ENCODE data around the gene TBC1D3B.
"Not testable (repeated sequence)": the region's sequence is repeated elsewhere in the genome, so short reads cannot be mapped to it uniquely, and the experiment has no call there.

The TBC1D3B gene

DNA sequence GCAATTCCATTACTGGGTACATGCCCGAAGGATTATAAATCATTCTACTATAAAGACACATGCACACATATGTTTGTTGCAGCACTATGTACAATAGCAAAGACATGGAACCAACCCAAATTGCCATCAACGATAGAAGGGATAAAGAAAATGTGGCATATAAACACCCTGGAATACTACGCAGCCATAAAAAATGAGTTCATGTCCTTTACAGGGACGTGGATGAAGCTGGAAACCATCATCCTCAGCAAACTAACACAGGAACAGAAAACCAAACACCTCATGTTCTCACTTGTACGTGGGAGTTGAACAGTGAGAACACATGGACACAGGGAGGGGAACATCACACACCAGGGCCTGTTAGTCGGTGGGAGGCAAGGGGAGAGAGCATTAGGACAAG, 55.3 kb downstream of the TBC1D3B start:
- H3K14ac ChIP-seq (ENCODE audit: low read length); DNase-seq (ENCODE audit: low spot score); H3K79me1 ChIP-seq (ENCODE audit: low read depth, low read length); H2AK5ac ChIP-seq (ENCODE audit: low read depth, low read length); H3K27ac ChIP-seq (replicated peaks; ENCODE audit: low read length); H3K27me3 ChIP-seq (ENCODE audit: control insufficient read depth in 3 of 3, insufficient read depth in 3 of 3, low read depth in 1 of 3, low read length in 3 of 3); H3K4me3 ChIP-seq (ENCODE audit: low read length in 2 of 2); H3K9ac ChIP-seq (ENCODE audit: low read depth, low read length, poor library complexity); H2BK15ac ChIP-seq (ENCODE audit: low read length); H2BK12ac ChIP-seq (ENCODE audit: low read length); H2BK5ac ChIP-seq (ENCODE audit: low read length); H3K18ac ChIP-seq (ENCODE audit: low read length); H2BK120ac ChIP-seq (ENCODE audit: low read depth, low read length); H4K8ac ChIP-seq (ENCODE audit: low read depth, low read length); H3K23ac ChIP-seq (ENCODE audit: low read depth, low read length, poor library complexity); H3K4me1 ChIP-seq (ENCODE audit: control insufficient read depth in 2 of 2, insufficient read depth in 1 of 2, low read depth in 1 of 2, low read length in 2 of 2); H3K4me2 ChIP-seq (ENCODE audit: insufficient read depth, low read length, poor library complexity, severe bottlenecking); H3K4ac ChIP-seq (ENCODE audit: low read length); H4K91ac ChIP-seq (ENCODE audit: low read depth, low read length, poor library complexity); H2AFZ ChIP-seq (ENCODE audit: low read length); H3K36me3 ChIP-seq (replicated peaks in 1 of 2; ENCODE audit: control insufficient read depth in 2 of 2, insufficient read depth in 2 of 2, low read length in 2 of 2): not testable (repeated sequence)
- H3K9me3 ChIP-seq (replicated peaks in 1 of 2; ENCODE audit: control insufficient read depth in 2 of 2, insufficient read depth in 1 of 2, low read depth in 1 of 2, low read length in 2 of 2), result peaks cover 4 to 11% of the 10 kb centered on the region in 2 donors
- no CpG with 5 or more reads among the region's 6 CpGs for WGBS, 2 donors (ENCODE audit: extremely low coverage in 2 of 2, insufficient read length in 2 of 2, insufficient replicate concordance in 1 of 2)

GRCh38 chr17:36120221-36120620, 56.2 kb downstream of the TBC1D3B start:
- Histone ChIP-seq H2BK12ac (ENCODE audit: low read length) (no peak overlapping the region), H3K4ac (ENCODE audit: low read length) (no peak overlapping the region), H4K8ac (ENCODE audit: low read depth, low read length) (no peak overlapping the region), H3K27ac (replicated peaks; ENCODE audit: low read length) (no peak overlapping the region), H3K18ac (ENCODE audit: low read length) (no peak overlapping the region), H3K9me3 (replicated peaks in 1 of 2; ENCODE audit: control insufficient read depth in 2 of 2, insufficient read depth in 1 of 2, low read depth in 1 of 2, low read length in 2 of 2) (peaks cover 2% of the 10 kb centered on the region in 2 donors), H3K4me1 (ENCODE audit: control insufficient read depth in 2 of 2, insufficient read depth in 1 of 2, low read depth in 1 of 2, low read length in 2 of 2) (peaks cover 0 to 7% of the 10 kb centered on the region in 2 donors), H3K23ac (ENCODE audit: low read depth, low read length, poor library complexity) (no peak overlapping the region), H3K4me3 (ENCODE audit: low read length in 2 of 2) (no peak overlapping the region), H3K14ac (ENCODE audit: low read length) (no peak overlapping the region), H2BK15ac (ENCODE audit: low read length) (no peak overlapping the region), H2BK120ac (ENCODE audit: low read depth, low read length) (no peak overlapping the region), H2AFZ (ENCODE audit: low read length) (no peak overlapping the region), H2BK5ac (ENCODE audit: low read length) (no peak overlapping the region), H3K9ac (ENCODE audit: low read depth, low read length, poor library complexity) (no peak overlapping the region), H3K27me3 (ENCODE audit: control insufficient read depth in 3 of 3, insufficient read depth in 3 of 3, low read depth in 1 of 3, low read length in 3 of 3) (no peaks in the 10 kb centered on the region), H2AK5ac (ENCODE audit: low read depth, low read length) (no peak overlapping the region), H4K91ac (ENCODE audit: low read depth, low read length, poor library complexity) (no peak overlapping the region), H3K79me1 (ENCODE audit: low read depth, low read length) (no peaks in the 10 kb centered on the region), H3K36me3 (replicated peaks in 1 of 2; ENCODE audit: control insufficient read depth in 2 of 2, insufficient read depth in 2 of 2, low read length in 2 of 2) (no peaks in the 10 kb centered on the region), H3K4me2 (ENCODE audit: insufficient read depth, low read length, poor library complexity, severe bottlenecking) (no peak overlapping the region)
- no CpG with 5 or more reads among the region's 3 CpGs for WGBS, 2 donors (ENCODE audit: extremely low coverage in 2 of 2, insufficient read length in 2 of 2, insufficient replicate concordance in 1 of 2)
- no peak for DNase-seq (ENCODE audit: low spot score)

DNA sequence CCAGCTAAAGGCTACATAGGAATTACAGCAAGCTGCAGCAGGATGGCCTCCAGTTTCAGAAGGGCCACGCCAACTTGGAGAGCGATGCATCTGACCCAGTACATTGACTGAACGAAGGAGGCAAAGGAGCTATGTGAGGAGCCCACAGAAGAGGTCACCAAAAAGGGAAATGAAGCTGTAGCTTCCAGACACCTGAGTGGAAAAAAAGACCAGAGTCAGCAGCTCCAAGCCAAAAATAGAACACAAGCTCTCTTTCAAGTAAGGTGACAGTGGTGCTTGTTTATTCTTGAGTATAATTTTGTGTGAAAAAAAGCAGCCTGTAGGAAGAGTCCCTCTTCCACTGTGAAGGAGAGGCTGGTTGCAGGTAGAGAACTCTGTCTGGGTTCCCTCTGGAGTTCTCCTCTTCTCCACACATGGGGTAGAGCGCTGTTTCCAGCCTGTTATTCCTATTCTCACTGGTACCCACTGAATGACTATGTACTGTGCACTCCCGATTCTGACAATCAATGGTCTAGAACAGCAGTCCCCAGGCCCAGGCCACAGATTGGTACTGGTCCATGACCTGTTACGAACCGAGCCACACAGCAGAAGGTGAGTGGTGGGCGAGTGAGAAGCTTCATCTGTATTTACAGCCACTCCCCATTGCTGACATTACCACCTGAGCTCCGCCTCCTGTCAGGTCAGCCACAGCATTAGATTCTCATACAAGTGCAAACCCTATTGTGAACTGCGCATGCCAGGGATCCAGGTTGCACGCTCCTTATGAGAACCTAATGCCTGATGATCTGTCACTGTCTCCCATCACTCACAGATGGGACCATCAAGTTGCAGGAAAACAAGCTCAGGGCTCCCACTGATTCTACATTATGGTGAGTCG, 57.7 kb downstream of the TBC1D3B start:
- no peak overlapping the region for H2BK120ac ChIP-seq (ENCODE audit: low read depth, low read length)
- H3K4me2 ChIP-seq (ENCODE audit: insufficient read depth, low read length, poor library complexity, severe bottlenecking), result no peak overlapping the region
- H3K18ac ChIP-seq (ENCODE audit: low read length), result no peak overlapping the region
- no peaks in the 10 kb centered on the region for H3K9me3 ChIP-seq (replicated peaks in 1 of 2; ENCODE audit: control insufficient read depth in 2 of 2, insufficient read depth in 1 of 2, low read depth in 1 of 2, low read length in 2 of 2)
- H2BK15ac ChIP-seq (ENCODE audit: low read length), result no peak overlapping the region
- H2AK5ac ChIP-seq (ENCODE audit: low read depth, low read length), result no peak overlapping the region
- no peak for DNase-seq (ENCODE audit: low spot score)
- no peak overlapping the region for H3K14ac ChIP-seq (ENCODE audit: low read length)
- H3K27ac ChIP-seq (replicated peaks; ENCODE audit: low read length), result no peak overlapping the region
- no peak overlapping the region for H3K4ac ChIP-seq (ENCODE audit: low read length)
- no peaks in the 10 kb centered on the region for H3K27me3 ChIP-seq (ENCODE audit: control insufficient read depth in 3 of 3, insufficient read depth in 3 of 3, low read depth in 1 of 3, low read length in 3 of 3)
- H3K4me1 ChIP-seq (ENCODE audit: control insufficient read depth in 2 of 2, insufficient read depth in 1 of 2, low read depth in 1 of 2, low read length in 2 of 2), result peaks cover 0 to 7% of the 10 kb centered on the region in 2 donors
- H3K79me1 ChIP-seq (ENCODE audit: low read depth, low read length), result no peaks in the 10 kb centered on the region
- no peak overlapping the region for H3K9ac ChIP-seq (ENCODE audit: low read depth, low read length, poor library complexity)
- H4K8ac ChIP-seq (ENCODE audit: low read depth, low read length), result no peak overlapping the region
- H3K4me3 ChIP-seq (ENCODE audit: low read length in 2 of 2), result peak overlapping the region in 1 of 2 donors; percentile 59
- no peak overlapping the region for H4K91ac ChIP-seq (ENCODE audit: low read depth, low read length, poor library complexity)
- H2AFZ ChIP-seq (ENCODE audit: low read length), result no peak overlapping the region
- H2BK12ac ChIP-seq (ENCODE audit: low read length), result no peak overlapping the region
- H3K23ac ChIP-seq (ENCODE audit: low read depth, low read length, poor library complexity), result no peak overlapping the region
- WGBS, 2 donors (ENCODE audit: extremely low coverage in 2 of 2, insufficient read length in 2 of 2, insufficient replicate concordance in 1 of 2), result no CpG with 5 or more reads among the region's 12 CpGs
- H2BK5ac ChIP-seq (ENCODE audit: low read length), result no peak overlapping the region
- no peaks in the 10 kb centered on the region for H3K36me3 ChIP-seq (replicated peaks in 1 of 2; ENCODE audit: control insufficient read depth in 2 of 2, insufficient read depth in 2 of 2, low read length in 2 of 2)

GRCh38 chr17:36117505-36118382, 58.7 kb downstream of the TBC1D3B start:
- H3K79me1 ChIP-seq (ENCODE audit: low read depth, low read length), result no peaks in the 10 kb centered on the region
- H2BK5ac ChIP-seq (ENCODE audit: low read length), result no peak overlapping the region
- no peak overlapping the region for H2AK5ac ChIP-seq (ENCODE audit: low read depth, low read length)
- H3K9me3 ChIP-seq (replicated peaks in 1 of 2; ENCODE audit: control insufficient read depth in 2 of 2, insufficient read depth in 1 of 2, low read depth in 1 of 2, low read length in 2 of 2), result no peaks in the 10 kb centered on the region
- no peak overlapping the region for H3K4me2 ChIP-seq (ENCODE audit: insufficient read depth, low read length, poor library complexity, severe bottlenecking)
- H4K91ac ChIP-seq (ENCODE audit: low read depth, low read length, poor library complexity), result no peak overlapping the region
- H4K8ac ChIP-seq (ENCODE audit: low read depth, low read length), result no peak overlapping the region
- H2BK12ac ChIP-seq (ENCODE audit: low read length), result no peak overlapping the region
- no peak for DNase-seq (ENCODE audit: low spot score)
- H2BK15ac ChIP-seq (ENCODE audit: low read length), result no peak overlapping the region
- peaks cover 0 to 7% of the 10 kb centered on the region in 2 donors for H3K4me1 ChIP-seq (ENCODE audit: control insufficient read depth in 2 of 2, insufficient read depth in 1 of 2, low read depth in 1 of 2, low read length in 2 of 2)
- H2BK120ac ChIP-seq (ENCODE audit: low read depth, low read length), result no peak overlapping the region
- H3K27me3 ChIP-seq (ENCODE audit: control insufficient read depth in 3 of 3, insufficient read depth in 3 of 3, low read depth in 1 of 3, low read length in 3 of 3), result no peaks in the 10 kb centered on the region
- no peaks in the 10 kb centered on the region for H3K36me3 ChIP-seq (replicated peaks in 1 of 2; ENCODE audit: control insufficient read depth in 2 of 2, insufficient read depth in 2 of 2, low read length in 2 of 2)
- WGBS, 2 donors (ENCODE audit: extremely low coverage in 2 of 2, insufficient read length in 2 of 2, insufficient replicate concordance in 1 of 2), result no CpG with 5 or more reads among the region's 5 CpGs
- H3K23ac ChIP-seq (ENCODE audit: low read depth, low read length, poor library complexity), result no peak overlapping the region
- no peak overlapping the region for H3K4ac ChIP-seq (ENCODE audit: low read length)
- H3K14ac ChIP-seq (ENCODE audit: low read length), result no peak overlapping the region
- no peak overlapping the region for H2AFZ ChIP-seq (ENCODE audit: low read length)
- peak overlapping the region; percentile 3 for H3K9ac ChIP-seq (ENCODE audit: low read depth, low read length, poor library complexity)
- no peak overlapping the region for H3K4me3 ChIP-seq (ENCODE audit: low read length in 2 of 2)
- no peak overlapping the region for H3K27ac ChIP-seq (replicated peaks; ENCODE audit: low read length)
- peak overlapping the region; percentile 7 for H3K18ac ChIP-seq (ENCODE audit: low read length)
